HG02870 (cell line): ENCODE results near the gene LARP6.
"Not testable (repeated sequence)": the region's sequence is repeated elsewhere in the genome, so short reads cannot be mapped to it uniquely, and the experiment has no call there.

Experiments
- ATAC-seq: cut with Tn5 transposase; IDR thresholded peaks from one replicate; pipeline ENCODE4 v1.9.1; 2021; ENCODE audit warnings: mild to moderate bottlenecking, moderate library complexity; ENCODE audit not compliant: unreplicated experiment

The LARP6 gene

GRCh38 chr15:70831094-70831911 lies 22.7 kb downstream of the LARP6 start:
- no peak for ATAC-seq

- ATAC-seq, result no peak
Measured at GRCh38 chr15:70830615-70831014, 23.3 kb downstream of the LARP6 start.

- ATAC-seq, result no peak
Measured at GRCh38 chr15:70829371-70830166, 24.4 kb downstream of the LARP6 start.

- no peak for ATAC-seq
Measured at GRCh38 chr15:70827721-70828120, 26.2 kb downstream of the LARP6 start.

DNA sequence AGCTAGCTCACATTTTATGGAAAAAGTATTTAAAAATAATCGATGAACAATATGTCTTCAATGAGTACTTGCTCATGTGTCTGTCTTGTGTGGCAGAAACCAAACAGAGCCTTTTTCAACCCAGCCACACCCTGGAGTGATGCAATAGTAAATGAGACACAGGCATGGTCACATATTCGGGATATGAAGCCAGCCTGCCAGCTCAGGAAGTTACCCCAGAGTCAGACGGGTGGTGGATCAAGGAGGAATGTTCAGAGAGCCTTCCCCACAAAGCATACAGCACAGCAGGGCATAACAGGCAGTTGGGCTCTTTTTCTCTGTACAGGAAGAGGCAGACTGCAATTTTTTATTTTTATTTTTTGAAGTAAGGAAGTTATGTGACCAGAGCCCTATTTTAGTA lies 27.3 kb downstream of the LARP6 start:
- no peak for ATAC-seq

DNA sequence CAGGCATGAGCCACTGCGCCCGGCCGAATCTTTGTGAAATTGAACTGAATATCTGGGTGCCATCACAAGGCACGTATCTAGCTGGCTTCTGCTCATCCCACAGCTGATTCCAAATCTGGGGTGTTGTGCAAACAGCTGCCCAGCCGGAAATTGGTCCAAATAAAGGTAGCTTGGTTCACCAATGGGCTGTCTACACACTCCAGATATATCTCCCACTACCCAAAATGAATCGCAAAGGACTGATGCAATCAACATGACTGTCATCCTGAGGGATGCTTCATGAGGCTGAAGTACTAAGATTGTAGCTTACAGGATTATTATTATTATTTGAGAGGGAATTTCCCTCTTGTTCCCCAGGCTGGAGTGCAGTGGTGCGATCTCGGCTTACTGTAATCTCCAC lies 28.1 kb downstream of the LARP6 start:
- ATAC-seq, result no peak

DNA sequence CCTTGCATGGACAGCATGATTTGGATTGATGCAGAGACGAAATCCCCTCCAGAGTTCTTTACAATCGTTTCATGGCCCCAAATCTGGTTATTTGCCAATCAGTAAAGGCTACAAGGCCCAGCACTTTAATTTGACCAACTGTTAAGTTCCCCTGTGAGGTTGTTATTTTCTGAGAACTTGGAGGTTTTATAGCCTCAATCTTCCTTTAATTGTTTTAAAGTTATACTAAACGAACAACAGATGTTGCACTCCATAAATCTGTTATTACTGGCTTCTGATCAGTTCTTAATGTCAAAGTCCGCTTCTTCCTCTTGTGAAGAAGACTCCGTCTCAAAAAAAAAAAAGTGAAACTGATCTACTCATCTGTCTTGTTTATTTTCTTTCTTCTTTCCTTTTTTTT lies 30.8 kb downstream of the LARP6 start:
- no peak for ATAC-seq

DNA sequence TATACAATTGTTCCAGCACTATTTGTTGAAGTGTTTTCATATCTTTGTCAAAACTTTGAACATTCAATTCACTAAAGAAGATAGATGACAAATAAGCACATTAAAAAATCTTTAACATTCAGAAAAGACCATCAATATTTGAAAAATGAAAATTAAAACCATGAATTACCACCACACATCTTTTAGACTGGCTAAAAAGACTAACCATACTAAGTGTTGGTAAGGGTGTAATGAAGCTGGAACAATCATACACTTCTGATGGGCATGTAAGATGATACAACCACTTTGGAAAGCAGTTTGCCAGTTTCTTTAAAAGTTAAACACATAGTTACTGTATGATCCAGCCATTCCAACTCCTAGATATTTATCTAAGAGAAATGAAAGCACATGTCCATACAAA lies 33.7 kb downstream of the LARP6 start:
- ATAC-seq, result no peak

DNA sequence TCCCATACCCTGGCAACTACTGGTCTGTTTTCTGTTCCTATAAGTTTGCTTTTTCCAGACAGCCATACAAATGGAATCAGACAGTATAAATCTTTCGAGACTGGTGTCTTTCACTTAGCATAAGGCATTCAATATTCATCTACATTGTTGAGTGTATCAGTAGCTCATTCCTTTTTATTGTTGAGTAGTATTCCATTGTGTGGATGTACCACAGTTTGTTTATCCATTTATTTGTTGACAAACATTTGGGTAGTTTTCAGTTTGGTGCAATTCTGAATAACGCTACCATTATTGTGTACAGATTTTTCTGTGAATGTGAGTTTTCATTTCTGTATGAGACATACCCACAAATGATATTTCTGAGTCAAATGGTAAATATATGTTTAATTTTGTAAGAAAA lies 35.4 kb downstream of the LARP6 start:
- ATAC-seq, result no peak

DNA sequence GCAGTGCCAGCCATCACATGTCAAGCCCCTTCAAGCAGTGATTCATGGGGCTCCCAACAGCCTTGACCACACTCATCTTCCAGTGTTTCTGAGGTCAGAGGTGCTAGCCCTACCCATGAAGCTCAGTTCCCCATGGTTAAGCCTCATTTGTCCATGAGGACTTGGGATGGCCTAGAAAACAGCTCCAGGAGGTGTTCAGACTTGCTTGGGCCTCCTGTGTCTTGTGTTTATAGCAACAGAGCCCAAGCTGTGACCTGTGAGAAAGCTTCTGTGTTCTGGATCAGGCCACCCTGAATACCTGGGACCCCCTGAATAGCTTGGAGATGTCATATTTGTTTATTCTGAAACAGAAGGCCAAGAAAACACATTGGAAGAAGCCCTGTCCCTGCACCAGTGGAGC lies 36.7 kb downstream of the LARP6 start:
- no peak for ATAC-seq

GRCh38 chr15:70815604-70816003 lies 38.4 kb downstream of the LARP6 start:
- ATAC-seq, result no peak

DNA sequence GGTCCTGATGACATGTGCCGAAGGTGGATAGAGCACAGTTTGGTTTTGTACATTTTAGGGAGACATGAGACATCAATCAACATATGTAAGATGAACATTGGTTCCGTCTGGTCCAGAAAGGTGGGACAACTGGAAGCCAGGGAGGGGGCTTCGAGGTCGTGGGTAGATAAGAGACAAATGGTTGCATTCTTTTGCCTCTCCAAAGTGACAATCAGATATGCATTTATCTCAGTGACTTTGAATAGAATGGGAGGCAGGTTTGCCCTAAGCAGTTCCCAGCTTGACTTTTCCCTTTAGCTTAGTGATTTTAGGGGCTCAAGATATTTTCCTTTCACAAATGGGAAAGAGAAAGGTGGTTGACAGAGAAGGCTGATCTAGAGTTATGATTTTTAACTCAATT lies 38.9 kb downstream of the LARP6 start:
- ATAC-seq, result not testable (repeated sequence)

GRCh38 chr15:70812827-70813364 lies 41.1 kb downstream of the LARP6 start:
- ATAC-seq, result no peak

DNA sequence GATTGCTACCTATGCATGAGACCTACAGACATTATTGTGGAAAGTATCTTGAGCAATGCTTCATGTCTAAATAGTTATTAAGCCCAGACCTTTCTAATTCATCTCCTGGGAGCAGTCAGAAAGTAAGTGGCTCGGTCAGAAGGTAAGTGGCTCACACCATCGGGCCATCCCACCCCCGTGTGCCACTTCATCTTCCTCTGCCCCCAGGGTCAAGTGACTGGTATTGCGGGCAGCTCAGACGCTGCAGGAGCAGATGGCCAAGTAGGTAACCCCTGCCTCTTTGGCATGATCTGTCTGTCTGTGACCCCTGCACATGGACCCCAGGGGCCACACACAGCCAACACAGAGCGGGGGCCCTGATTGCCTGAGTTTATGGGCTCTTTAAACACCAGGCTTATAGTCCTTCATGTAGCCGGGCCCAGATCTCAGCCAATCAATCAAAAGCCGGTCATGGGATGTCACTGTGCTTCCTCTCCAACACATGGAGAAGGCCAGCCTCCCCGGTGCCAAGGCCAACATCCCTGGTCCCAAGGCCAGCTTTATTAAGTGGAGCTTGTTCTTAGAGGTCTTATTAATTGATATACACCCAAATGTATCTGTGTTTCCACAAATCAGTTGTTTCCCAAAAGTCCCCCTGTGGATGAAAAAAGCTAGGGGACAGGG lies 42.9 kb downstream of the LARP6 start:
- ATAC-seq, result no peak

DNA sequence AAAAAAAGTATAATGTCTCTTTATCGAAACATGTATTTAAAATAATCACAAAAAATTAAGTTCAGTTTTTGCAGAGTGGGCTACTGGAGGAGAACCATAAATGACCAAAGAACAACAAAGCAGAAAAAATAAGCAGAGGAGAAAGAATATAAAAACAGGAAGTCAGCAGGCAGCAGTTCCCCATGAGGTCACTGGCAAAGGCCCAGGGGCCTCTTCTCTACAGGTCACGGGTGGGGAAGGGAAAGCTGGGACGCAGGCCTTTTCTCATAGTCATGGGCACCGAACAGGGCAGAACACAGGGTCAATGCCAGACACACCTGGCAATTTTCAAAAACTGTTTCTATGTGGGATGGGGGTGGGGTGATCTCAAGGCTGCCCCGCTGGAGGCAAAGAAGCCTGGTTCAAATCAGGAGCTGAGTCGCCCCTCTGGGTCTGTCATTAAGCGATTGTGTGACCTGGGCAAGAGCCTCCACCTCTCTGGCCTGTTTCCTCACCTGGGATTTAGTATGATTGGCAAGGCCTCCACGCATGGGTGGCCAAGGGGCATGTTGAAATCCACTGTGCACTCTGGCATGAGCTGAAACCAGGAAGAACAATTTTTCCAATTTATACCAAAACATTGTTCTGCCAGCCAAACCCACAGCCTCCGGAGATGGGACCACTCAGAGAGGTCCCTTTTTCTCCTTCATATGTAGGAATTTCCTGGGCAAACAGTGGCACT lies 46.8 kb downstream of the LARP6 start:
- ATAC-seq, result no peak

GRCh38 chr15:70804388-70804787 lies 49.6 kb downstream of the LARP6 start:
- ATAC-seq, result not testable (repeated sequence)

DNA sequence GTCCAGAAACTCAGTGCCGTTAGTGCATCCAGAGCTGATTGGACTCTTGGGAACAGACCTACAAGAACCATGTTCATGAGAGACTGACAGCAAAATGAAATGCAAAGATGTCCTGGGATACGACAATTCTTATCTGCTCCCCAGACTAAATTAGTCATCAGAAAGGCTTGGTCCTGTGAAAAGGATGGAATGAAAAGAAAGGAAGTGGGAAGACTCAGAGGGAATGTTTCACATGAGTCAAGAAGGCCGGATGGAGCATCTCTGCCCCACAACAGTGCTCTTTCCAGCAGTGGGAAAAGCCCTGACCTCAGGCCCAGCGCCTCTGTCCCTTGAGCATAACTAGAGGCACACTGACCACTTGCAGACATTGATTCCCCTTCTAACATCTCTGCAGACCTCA lies 51.3 kb downstream of the LARP6 start:
- no peak for ATAC-seq

GRCh38 chr15:70801109-70801508 lies 52.8 kb downstream of the LARP6 start:
- no peak for ATAC-seq

DNA sequence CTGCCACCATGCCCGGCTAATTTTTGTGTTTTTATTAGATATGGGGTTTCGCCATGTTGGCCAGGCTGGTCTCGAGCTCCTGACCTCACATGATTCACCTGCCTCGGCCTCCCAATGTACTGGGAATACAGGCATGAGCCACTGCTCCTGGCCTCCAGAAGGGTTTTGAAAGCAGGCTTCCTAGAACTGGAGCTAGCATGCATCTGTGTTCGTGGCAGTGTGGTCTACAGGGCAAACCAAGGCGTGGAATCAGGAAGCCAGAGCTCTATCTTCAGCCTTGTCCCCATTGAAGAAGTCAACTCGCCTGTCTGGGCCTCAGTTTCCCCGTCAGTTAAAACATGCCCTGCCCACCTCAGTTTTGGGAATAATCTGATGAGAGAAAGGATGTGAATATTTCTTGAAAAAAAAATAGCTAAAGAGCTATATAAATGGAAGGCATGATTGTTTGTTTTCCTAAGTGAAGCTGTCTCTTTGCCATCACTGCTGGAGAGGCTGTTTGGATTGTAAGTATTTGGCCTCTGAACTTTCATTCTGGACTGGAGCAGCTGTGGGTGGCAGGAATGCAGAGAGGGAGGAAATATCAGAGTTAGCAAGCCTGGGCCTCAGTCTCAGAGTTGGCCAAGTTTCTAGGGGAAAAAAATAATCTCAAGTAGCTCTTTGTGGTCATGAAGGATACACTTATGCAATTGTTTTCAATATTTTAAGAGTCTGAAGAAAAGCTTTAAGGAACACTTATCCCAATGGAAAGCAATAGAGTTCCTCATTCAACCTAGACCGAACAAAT lies 54.1 kb downstream of the LARP6 start:
- no peak for ATAC-seq

GRCh38 chr15:70797464-70797863 lies 56.5 kb downstream of the LARP6 start:
- ATAC-seq, result no peak
